GM21619 (cell line): ENCODE data around the gene PDXK.

Experiments used
- ATAC-seq: cut with Tn5 transposase; IDR thresholded peaks from one replicate; pipeline ENCODE4 v1.9.1; 2021; ENCODE audit not compliant: unreplicated experiment

PDXK gene

DNA sequence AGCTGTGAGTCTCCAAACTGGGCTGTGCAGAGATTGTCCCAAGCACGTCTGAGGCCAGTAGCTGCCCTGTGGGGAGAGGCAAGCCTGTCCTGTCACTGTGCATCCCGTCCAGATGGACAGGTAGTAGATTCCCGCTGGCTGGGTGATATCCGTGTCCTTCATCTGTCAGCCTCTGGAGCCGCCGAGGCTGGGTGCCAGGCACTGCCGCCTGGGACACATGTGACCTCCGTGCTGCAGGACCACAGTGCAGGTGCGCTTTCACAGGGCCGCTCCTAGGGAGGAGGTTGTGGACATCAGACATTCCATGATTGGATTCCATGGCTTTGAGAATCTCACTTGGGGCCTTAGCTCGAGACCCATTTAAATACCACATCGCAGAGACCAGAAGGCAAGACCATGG is 4.7 kb downstream of the PDXK start:
- ATAC-seq: no peak

DNA sequence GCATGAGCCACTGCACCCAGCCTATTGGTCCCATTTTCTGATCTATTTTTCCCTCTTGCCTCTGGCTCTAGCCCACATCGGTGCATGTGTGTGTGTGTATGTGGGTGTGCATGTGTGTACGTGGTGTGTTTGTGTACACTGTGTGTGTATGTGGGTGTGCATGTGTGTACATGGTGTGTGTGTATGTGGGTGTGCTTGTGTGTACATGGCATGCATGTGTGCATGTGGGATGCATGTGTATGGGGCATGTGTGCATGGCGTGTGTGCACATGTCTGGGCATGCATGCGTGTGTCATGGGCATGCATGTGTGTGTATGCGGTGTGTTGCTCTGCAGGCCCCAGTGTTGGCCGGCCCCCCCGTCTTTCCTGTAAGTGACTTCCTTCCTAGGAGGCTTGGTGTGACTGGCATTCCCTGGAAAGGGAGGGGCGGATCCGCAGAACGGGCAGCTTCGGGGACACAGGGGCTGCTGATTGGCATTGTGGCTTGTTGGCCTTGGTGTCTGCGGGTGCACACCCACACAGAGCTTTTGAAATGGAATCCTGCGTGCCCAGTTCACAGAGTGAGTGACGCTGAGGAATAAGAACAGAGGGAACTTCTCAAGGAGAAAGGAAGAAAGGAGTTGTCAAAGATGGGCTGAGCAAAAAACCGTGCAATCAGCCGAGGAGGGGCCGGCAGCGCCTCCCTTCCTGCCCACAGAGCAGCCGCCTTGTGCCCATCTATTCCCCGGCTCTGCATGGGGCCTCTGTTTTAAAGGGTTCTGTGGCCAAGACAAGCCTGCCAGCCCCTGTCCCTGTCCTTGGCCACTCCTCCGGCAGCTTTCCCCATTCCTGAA is 8.0 kb downstream of the PDXK start:
- no peak for ATAC-seq

DNA sequence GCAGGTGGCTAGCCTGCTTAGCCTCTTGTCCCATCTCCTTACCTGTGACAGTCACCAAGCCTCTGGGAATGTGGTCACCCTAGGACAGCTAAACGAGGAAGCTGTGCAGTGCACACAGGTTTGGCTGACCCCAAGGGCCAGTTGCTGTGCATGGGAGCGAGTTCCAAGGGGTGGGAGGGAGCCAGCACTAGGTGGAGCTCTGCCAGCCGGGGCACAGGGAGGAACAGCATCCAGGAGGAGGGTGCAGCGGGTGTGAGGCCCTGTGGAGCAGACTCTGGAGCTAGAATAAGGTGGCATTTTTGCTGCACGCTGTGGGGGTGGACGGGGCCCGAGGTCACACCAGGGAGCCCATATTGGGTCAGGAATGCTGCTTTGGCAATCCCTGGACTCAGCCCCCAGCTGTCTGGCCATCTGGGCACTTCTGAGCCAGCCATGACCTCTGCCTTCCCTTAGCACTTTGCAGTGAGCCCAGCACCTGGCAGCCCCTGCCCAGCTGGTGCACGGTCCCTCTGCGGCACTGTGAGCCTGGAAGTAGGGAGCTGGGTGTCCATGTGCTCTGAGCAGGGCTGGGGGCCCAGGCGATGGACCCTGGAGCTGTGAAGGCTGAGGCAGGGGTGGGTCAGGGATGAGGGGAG is 8.7 kb downstream of the PDXK start:
- ATAC-seq: no peak

DNA sequence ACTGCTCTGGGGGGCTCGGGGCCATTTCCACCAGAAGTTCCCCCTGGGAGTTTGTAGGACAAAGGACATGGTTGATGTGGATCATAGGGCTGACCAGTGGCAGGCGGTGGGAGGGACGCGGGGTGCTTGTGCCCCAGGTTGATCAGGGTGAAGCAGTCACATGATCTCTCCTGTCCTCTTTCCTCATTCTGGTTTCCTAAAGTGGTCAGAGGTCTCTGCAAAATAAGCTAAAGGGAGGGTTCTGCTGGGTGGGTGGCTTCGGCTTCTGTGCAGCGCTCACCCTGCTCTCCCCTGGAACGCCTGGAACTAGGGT is 9.2 kb downstream of the PDXK start:
- ATAC-seq: peak; percentile 5

DNA sequence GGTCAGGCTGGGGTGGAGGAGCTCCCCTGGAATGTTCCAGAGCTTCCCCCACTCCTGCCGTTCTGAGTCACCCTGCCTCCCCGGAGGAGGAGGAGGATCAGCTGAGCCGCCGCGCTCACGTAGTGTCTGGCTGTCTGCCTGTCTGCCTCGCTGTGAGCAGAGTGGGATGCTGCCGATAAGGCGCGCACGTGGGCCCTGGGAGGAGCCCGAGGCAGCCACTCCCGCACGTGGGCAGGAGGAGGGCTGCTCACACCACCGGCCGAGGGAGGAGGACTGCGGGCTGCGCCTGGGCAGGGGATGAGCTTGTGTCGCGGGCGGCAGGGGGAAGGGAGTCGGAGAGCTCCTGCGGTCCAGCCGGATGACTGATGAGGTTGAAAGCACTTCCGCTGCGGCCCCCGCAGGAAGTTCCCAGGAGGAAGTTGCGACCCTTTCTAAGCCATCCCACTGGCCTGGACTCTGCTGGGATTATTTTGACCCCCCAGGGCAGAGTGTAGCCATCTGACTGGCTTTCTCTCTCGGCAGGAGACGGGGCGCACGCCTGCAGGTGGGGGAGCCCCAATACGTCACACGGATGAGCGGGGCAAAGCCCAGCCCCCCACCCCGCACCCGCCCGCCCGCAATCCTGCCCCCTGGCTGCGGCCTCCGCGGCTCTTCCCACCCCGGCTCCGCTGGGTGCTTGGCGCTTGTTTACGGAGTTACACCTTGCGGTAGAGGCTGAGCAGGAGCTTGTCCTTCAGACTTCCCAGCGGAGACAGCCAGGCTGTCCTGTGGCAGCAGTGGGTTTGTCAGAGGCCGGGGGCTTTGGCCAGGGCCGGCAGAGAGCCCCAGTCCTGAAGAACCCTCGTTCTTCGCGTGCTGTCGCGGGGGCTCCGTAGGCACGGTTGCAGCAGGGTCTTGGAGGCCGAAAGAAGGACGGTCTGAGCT is 9.8 kb downstream of the PDXK start:
- ATAC-seq: peak; percentile 63

DNA sequence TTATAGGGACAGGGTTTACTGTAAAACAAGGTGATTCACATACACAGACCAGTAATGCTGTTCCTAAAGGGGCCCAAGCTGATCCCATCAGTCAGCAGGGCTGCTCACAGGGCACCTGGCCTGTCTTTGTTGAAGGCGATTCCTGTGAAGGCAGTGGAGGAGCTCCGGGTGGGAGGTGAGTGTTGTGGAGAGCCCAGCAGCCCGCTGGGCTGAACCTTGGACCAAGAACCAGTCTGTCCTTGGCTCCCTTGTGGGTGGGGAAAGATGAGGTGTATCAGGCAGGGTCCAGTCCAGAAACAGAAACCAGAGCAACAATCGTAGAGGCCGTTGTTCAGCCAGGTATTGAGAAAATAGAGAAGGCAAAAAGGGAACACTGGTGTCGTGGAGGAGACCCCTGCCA is 12.5 kb downstream of the PDXK start:
- ATAC-seq: no peak

DNA sequence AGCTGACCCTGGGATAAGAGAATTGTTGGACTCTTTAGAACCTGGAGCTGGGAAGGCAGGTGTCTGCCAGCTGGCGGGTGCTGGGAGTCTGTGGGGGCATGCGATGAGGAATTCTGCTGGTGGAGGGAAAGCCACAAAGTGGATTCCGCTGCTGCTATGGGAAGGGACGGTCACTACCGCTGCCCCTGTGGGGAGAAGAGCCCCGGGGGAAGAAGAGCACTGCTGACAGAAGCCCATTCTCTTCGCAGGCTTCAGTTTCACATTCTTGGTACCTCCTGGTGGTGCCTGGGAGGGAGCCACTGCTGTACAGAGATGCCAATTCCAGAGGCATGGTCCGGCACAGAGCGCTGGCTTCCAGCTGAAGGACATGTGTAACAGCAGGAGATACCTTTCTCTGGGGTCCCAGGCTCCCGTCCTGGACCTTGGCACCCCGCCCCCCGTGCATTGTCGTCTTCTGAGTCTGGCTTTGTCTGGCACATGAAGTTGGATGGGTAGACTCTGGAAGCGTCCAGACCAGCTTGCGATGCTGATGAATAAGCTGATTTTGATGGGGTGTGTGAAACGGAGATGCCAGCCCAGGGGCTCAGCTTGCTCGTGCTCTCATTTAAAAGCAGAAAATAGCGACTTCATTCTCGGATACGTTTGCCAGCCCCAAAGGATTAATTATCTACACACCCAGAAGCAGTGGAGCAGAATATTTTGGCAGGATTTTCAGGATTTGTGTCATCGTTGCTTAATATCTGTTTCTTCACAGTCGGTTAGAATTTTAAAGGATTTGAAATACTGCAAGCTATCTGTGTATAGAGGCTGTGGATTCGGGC is 13.2 kb downstream of the PDXK start:
- no peak for ATAC-seq

DNA sequence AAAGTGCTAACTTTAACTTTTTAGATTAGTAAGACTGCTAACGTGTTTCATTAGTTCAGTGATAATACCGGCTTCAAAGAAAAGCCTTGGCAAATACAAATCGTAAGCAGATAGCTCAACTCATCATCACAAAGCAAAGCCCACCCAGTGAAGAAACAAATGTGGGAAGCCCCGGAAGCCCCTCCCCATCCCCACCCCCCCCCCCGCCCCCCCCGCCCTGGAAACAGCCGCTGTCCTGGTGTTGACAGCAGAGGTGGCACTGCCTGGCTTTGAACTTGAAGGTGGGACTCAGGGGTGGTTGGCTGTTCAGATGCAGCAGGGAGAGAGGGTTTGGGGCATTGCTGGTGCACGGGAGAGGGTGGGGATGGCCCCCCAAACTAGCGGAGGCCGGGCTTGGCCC is 14.1 kb downstream of the PDXK start:
- no peak for ATAC-seq

DNA sequence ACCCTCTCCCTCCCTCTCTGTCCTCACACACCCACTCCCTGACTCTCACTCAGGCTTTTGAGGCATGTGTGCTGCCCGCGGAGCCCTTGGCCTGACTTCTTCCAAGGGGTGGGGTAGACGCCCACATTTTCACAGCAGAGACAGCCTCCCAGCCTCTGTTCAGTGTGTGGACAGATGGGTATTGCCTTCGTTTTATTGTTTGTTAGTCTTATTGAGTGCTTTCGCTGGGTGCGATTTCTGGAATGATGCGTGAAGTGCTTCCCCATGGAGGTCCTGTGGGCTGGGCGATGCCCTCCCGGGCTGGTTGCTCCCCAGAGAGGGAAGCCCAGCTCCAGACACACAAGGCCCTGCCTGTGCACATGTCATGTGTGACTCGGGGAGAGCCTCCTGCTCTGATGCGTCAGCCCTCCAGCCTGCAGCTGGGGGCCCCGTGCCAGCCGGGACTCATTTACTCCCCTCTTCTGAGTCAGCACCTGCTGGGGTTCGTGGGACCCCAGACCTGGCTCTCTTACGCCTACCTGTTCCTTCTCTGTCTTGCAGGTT is 14.7 kb downstream of the PDXK start:
- ATAC-seq: no peak

DNA sequence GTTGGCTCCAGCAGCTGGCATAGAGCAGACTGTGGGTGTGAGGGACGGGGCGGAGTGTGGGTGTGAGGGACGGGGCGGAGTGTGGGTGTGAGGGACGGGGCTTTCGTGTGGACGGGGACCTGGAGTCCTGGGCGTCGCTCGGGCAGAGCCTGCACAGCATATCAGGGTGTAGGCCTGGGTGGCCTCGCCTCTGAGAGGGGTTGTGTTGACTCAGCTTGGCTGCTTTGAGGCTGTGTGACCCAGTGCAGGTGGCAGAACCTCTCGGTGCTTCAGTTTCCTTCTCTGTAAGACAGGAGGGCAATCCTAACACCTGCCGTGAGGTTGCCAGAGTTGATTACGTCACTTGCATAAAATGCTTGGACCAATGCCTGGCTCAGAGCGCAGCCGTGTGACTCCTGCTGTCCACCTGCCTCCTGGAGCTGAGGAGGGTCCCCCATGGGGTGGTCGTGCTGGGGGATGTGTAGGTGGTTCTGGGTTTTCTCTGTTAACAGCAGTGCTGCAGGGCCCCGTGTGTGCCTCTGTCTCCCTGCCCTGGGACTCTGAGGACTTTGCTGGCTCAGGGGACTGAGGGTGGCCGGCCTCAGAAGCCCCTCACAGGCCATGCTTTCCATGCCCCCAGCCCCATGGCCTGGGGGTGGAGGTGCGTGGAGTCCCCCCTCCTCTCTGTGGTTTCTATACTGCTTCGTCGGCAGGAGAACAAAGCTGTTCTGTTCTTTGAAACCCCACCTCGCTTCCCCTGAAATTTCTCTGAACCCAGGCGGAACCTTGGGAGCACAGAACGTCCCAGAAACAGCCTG is 15.4 kb downstream of the PDXK start:
- ATAC-seq: no peak

DNA sequence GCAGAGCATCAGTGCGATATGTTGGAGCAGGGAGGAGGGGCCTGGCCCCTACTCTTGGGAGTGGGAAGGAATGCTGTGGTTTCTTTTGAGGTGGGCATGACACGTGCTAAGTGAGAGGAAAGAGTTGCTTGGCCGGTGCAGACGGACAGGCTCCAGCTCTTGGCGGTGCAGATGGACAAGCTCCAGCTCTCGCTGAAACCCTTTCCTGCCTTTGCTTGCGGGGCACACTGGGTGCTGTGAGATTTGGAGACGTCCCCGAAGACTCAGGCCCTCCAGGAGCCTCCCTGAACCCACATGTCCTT is 15.9 kb downstream of the PDXK start:
- ATAC-seq: no peak

DNA sequence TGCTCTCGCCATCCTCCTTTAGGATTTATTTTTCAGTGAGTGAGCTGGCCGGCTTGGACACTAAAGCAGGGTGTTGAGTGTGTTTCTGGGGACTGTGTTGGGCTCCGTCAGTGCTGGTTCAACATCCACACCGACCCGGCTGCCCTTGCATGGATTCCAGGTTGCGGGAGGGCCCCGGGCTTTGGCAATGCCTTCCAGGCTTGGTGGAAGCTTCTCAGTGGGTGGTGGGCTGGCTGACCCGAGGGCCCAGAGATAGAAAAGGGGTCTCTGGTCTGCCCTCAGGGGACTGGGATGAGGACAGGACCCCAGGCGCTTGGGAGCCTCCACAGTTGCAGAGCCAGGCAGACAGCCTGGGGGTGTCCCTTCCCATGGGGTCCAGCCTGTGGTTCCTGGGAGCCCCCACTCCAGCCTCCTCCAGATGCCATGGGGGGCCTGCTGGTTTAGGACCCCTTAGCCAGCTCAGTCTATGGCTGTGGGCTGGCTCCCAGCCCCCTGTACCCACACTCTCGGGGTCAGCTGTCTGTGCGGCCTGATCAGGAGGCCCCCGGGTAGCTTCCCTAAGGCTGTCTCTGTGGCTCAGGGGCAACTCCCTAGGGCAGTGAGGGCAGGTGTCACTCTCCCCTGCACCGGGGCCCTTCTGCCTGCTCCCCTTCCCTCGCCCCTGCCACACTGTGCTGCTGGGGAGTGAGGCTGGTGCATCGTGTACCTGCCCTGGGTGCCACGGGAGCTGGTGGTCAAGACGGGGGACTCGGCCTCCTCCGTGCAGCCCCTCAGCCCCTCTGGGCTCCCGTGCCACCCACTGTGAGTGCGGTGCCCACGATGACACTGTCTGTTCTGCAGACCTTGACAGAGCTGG is 16.5 kb downstream of the PDXK start:
- no peak for ATAC-seq

DNA sequence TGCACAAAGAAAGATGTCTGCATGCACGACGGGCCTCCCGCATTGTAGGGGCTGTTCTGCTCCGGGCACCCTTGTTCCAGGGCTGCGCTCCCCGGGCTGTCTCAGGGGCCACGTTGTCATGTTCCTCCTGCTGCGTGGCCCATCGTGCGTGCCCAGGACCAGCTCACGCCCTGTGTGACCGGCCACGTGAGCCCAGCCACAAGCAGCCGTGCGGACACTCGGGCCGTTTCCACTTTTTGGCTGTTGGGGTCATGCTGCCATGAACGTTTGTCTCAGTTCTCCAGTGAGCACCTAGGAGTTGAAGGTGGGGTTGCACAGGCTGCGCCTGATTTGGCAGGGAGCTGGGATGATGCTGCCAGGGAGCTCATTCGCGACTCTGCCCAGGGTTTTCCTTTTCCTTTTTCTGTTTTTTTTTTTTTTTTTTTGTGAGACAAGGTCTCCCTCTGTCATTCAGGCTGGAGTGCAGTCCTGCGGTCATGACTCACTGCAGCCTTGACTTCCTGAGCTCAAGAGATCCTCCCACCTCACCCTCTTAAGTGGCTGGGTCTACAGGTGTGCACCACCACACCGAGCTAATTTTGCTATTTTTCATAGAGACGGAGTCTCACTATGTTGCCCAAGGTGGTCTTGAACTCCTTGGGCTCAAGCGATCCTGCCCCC is 17.4 kb downstream of the PDXK start:
- ATAC-seq: no peak

DNA sequence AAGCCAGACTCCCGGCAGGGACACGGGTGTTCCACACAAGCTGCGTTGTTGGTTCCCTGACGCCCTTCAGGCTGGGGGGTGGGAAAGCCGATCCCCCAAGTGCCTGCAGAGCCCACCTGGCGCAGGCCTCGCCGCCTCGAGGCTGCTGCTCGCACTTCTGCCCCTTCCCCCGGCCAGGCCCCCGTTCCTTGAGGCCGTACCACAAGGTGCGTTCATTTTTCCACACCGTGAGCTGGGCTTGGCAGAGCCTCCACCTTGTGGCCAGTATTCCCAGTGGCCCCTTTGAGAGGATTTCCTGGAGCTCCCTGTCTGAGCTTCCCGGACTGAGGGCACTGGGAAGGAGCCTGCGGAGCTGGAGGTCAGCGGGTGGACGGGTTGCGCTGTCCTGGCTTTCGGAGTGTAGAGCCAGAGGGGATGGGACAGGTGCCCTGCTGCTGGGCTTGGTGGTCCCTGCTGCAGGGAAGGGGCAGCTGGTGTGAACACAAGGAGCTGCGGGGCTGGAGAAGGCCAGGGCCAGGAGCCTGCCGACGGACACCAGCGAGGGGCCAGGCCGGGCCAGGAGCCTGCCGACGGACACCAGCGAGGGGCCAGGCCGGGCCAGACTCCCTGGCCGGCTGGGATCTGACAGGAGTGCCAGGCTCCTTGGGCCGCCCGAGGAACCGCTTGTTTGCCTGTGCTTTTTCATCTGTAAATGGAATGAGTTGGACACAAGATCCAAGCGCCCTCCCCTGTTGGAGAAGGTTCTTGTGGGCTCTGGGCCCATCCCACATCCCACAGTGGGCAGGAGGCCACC is 18.4 kb downstream of the PDXK start:
- ATAC-seq: no peak

DNA sequence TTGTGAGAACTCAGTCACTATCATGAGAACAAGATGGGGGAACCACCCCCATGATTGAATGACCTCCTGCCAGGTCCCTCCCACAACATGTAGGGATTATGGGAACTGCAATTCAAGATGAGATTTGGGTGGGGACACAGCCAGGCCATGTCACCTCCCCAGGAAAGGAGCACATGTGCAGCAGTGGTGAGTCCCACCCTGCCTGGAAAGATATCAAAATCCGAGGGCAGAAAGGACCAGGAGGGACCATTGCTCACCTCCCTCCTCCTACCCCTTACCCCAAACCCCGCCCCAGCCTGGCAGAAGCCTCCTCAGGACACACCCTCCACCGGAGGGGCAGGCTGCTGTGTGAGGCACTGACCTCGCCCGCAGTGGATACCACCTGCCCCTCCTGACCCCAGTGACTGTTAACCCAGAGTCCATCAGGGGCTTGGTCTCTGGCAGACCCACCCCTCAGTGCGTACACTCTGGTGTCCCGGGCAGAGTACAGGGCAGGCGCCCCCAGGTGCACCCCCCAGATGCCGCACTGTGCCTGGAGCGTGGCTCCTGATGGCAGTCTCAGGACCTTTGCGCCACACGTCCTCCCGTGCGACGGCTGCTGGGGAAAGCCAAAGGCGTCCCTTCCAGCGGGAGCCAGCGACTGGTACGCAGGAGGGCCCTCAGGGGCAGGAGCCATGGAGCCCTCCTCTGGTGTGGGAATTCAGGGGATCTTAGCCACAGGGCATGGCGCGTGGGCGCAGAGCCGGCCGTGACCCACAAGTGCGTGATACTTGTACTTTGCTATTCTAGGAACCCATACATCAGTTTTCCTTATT is 20.9 kb downstream of the PDXK start:
- ATAC-seq: no peak

DNA sequence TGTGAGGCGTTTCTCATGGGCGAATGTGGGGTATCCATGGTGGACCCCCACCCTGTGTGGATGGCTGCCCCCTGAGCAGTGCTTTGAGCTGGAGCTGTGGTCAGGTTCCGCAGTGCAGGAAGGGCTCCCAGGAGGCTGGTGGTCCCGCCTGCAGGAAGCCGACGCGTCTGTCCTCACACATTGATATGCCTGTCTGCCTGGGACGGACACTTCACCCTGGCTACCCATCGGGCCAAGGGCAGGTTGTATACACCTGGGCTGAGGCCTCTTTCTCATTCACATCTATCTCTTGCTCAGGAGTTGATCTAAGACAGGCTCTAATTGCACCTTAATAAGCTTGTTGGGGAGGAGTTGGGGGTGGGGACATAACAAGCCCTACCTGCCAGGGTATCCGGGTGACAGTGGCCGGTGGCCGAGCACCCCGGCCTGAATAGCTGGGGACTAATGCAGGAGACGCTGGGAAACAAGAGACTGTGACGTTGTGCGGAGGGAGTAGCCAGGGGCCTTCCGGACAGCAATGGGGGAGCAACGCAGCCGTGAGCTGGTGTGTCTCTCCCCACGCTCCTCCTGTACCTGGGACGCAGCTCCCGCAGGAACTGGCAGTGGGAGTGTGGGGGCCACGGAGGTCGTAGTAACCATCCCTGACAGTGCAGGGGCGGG is 21.7 kb downstream of the PDXK start:
- no peak for ATAC-seq
